GM19035 (cell line): Measurements from ENCODE around the gene VAT1.
"Not testable (repeated sequence)": the region's sequence is repeated elsewhere in the genome, so short reads cannot be mapped to it uniquely, and the experiment has no call there.

Experiments
- ATAC-seq: cut with Tn5 transposase; IDR thresholded peaks from one replicate; pipeline ENCODE4 v1.9.1; 2021; ENCODE audit not compliant: unreplicated experiment

VAT1 gene

GRCh38 chr17:43010667-43011308, 11.4 kb downstream of the VAT1 start:
- ATAC-seq, result no peak

GRCh38 chr17:43006639-43007551, 15.3 kb downstream of the VAT1 start, which contains the start of gene IFI35:
IFI35 (plus strand) TSS chr17:43006784; CDS start chr17:43006948, 164 bp downstream.
- peak; percentile 83 for ATAC-seq

- ATAC-seq, result no peak
These were observed 18.5 kb downstream of the VAT1 start for GRCh38 chr17:43003542-43004172.

- ATAC-seq, result not testable (repeated sequence)
These were observed 21.3 kb downstream of the VAT1 start for GRCh38 chr17:43000894-43001293.

- ATAC-seq, result no peak
These were observed 23.1 kb downstream of the VAT1 start for GRCh38 chr17:42999003-42999525.

GRCh38 chr17:42997984-42998938, 23.9 kb downstream of the VAT1 start, which contains the start of gene RPL27:
RPL27 (plus strand) TSS chr17:42998419; CDS start chr17:42998751, 332 bp downstream.
- ATAC-seq, result peak; percentile 93

- ATAC-seq, result no peak
These were observed 24.7 kb downstream of the VAT1 start for GRCh38 chr17:42997390-42997983.

GRCh38 chr17:42993913-42994312, 28.3 kb downstream of the VAT1 start:
- not testable (repeated sequence) for ATAC-seq

GRCh38 chr17:42992872-42993271, 29.3 kb downstream of the VAT1 start:
- ATAC-seq, result no peak

- ATAC-seq, result no peak
These were observed 30.7 kb downstream of the VAT1 start for GRCh38 chr17:42991471-42991870.

- ATAC-seq, result no peak
These were observed 32.2 kb downstream of the VAT1 start for GRCh38 chr17:42989726-42990652.

- ATAC-seq, result no peak
These were observed 33.0 kb downstream of the VAT1 start for GRCh38 chr17:42989141-42989540.

- ATAC-seq, result no peak
These were observed 37.0 kb downstream of the VAT1 start for GRCh38 chr17:42985225-42985624.

GRCh38 chr17:42982266-42982665, 39.9 kb downstream of the VAT1 start:
- no peak for ATAC-seq

- ATAC-seq, result peak; percentile 57
These were observed 41.3 kb downstream of the VAT1 start for GRCh38 chr17:42980766-42981397.

GRCh38 chr17:42980274-42980765, 41.9 kb downstream of the VAT1 start, which contains the start of gene RUNDC1:
RUNDC1 (plus strand) TSS chr17:42980565; CDS start chr17:42980577, 12 bp downstream.
- peak; percentile 70 for ATAC-seq

- no peak for ATAC-seq
These were observed 42.5 kb downstream of the VAT1 start, which contains the start of gene PTGES3L for GRCh38 chr17:42979511-42980273. PTGES3L (minus strand) TSS chr17:42980080; CDS start chr17:42980053, 27 bp downstream.
